ENCODE data around the gene GAS6.

GRCh38 chr13:113811081-113811928, 52.6 kb downstream of the GAS6 start:
- no peak for TF ChIP-seq EZH2 (IDR thresholded peaks at IDR 0.05; ENCODE audit: low read depth)
- TF ChIP-seq, protein P1, sequence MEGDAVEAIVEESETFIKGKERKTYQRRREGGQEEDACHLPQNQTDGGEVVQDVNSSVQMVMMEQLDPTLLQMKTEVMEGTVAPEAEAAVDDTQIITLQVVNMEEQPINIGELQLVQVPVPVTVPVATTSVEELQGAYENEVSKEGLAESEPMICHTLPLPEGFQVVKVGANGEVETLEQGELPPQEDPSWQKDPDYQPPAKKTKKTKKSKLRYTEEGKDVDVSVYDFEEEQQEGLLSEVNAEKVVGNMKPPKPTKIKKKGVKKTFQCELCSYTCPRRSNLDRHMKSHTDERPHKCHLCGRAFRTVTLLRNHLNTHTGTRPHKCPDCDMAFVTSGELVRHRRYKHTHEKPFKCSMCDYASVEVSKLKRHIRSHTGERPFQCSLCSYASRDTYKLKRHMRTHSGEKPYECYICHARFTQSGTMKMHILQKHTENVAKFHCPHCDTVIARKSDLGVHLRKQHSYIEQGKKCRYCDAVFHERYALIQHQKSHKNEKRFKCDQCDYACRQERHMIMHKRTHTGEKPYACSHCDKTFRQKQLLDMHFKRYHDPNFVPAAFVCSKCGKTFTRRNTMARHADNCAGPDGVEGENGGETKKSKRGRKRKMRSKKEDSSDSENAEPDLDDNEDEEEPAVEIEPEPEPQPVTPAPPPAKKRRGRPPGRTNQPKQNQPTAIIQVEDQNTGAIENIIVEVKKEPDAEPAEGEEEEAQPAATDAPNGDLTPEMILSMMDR (conservative IDR thresholded peaks at IDR 0.05): no peak

Data from PC-9 (cell line).